Neural cell (in vitro differentiated cells): Measurements from ENCODE around the gene FUS. TPM values are rescaled to one million over a fixed set of nuclear protein-coding genes. Genes with fewer than 3 reads are reported as not detected.

Experiments used
- H2AFZ ChIP-seq: fragments of 200-600, 300-800 bp; sonication (generic), shearing (Covaris generic); 2 replicates; pipeline ENCODE4 v1.6.0; 2014; ENCODE audit warnings: low read depth, mild to moderate bottlenecking, antibody characterized with exemption, low read length, moderate library complexity
- H3F3A ChIP-seq: fragments of 200-600 bp; shearing (Covaris generic); 2 replicates; pipeline ENCODE4 v1.6.1; 2016; ENCODE audit warnings: mild to moderate bottlenecking, moderate library complexity, mixed read lengths, antibody characterized with exemption, low read length; ENCODE audit not compliant: insufficient read depth, poor library complexity, severe bottlenecking
- H3K27ac ChIP-seq: fragments of 200-600, 300-800 bp; sonication (generic), shearing (Covaris generic); 2 replicates; pipeline ENCODE4 v1.5.1; 2014; ENCODE audit warnings: mild to moderate bottlenecking, low read length, moderate library complexity
- H3K27me3 ChIP-seq: fragments of 300-800, 200-600 bp; sonication (generic), shearing (Covaris generic); 2 replicates; pipeline ENCODE4 v1.6.0; 2014; ENCODE audit warnings: mild to moderate bottlenecking, low read depth, low read length, moderate library complexity; ENCODE audit not compliant: insufficient read depth
- H3K36me3 ChIP-seq: fragments of 300-800, 200-600 bp; sonication (generic), shearing (Covaris generic); 2 replicates; pipeline ENCODE4 v1.5.1; 2014; ENCODE audit warnings: mild to moderate bottlenecking, antibody characterized with exemption, low read length, moderate library complexity; ENCODE audit not compliant: insufficient read depth
- H3K4me2 ChIP-seq: fragments of 300-800, 200-600 bp; sonication (generic), shearing (Covaris generic); 2 replicates; pipeline ENCODE4 v1.6.0; 2014; ENCODE audit warnings: mild to moderate bottlenecking, low read length
- H3K4me3 ChIP-seq: fragments of 300-800, 200-600 bp; sonication (generic), shearing (Covaris generic); 2 replicates; pipeline ENCODE4 v1.5.1; 2014; ENCODE audit warnings: mild to moderate bottlenecking, low read length, moderate library complexity
- H3K79me2 ChIP-seq: fragments of 200-600 bp; shearing (Covaris generic); replicated peaks from 2 replicates; pipeline ENCODE4 v1.6.0; 2014; ENCODE audit warnings: mild to moderate bottlenecking, low read length, moderate library complexity; ENCODE audit not compliant: insufficient read depth
- H3K9ac ChIP-seq: fragments of 300-800, 200-600 bp; sonication (generic), shearing (Covaris generic); 2 replicates; pipeline ENCODE4 v1.6.1; 2016; ENCODE audit warnings: mild to moderate bottlenecking, low read length, mixed read lengths
- H3K9me2 ChIP-seq: fragments of 200-600 bp; shearing (Covaris generic); 2 replicates; pipeline ENCODE4 v1.6.1; 2016; ENCODE audit warnings: mild to moderate bottlenecking, low read length, mixed read lengths; ENCODE audit not compliant: insufficient read depth
- H3K9me3 ChIP-seq: fragments of 200-600, 300-800 bp; sonication (generic), shearing (Covaris generic); 2 replicates; pipeline ENCODE4 v1.6.1; 2016; ENCODE audit warnings: mild to moderate bottlenecking, mixed run types, low read length, moderate library complexity, mixed read lengths
- H4K20me1 ChIP-seq: fragments of 200-600 bp; shearing (Covaris generic); 2 replicates; pipeline ENCODE4 v1.6.1; 2016; ENCODE audit warnings: mild to moderate bottlenecking, mixed run types; ENCODE audit not compliant: insufficient read depth
- EP300 ChIP-seq: fragments of 450-650 bp; conservative IDR thresholded peaks from 2 replicates; pipeline ENCODE4 v1.6.1; 2014; ENCODE audit warnings: antibody characterized with exemption, mild to moderate bottlenecking, moderate library complexity; ENCODE audit not compliant: poor library complexity, severe bottlenecking
- EZH2 ChIP-seq: fragments of 200-600, 300-800 bp; shearing (Covaris generic), sonication (generic); IDR thresholded peaks from 2 replicates; pipeline ENCODE4 v1.6.1; 2014; ENCODE audit warnings: antibody characterized with exemption, low read length, borderline replicate concordance, mild to moderate bottlenecking; ENCODE audit not compliant: insufficient read depth, poor library complexity, severe bottlenecking
- MXI1 ChIP-seq: fragments of 450-650 bp; conservative IDR thresholded peaks from 2 replicates; pipeline ENCODE4 v1.6.1; 2014; ENCODE audit warnings: antibody characterized with exemption, mild to moderate bottlenecking; ENCODE audit not compliant: poor library complexity, severe bottlenecking
- POLR2AphosphoS5 ChIP-seq: IDR thresholded peaks from 2 replicates; pipeline ENCODE4 v1.6.1; 2012
- RAD21 ChIP-seq: fragments of 450-650 bp; conservative IDR thresholded peaks from 2 replicates; pipeline ENCODE4 v1.6.1; 2014; ENCODE audit warnings: antibody characterized with exemption, mild to moderate bottlenecking, moderate library complexity
- SMC3 ChIP-seq: fragments of 450-650 bp; conservative IDR thresholded peaks from 2 replicates; pipeline ENCODE4 v1.6.1; 2014; ENCODE audit warnings: antibody characterized with exemption, mild to moderate bottlenecking, moderate library complexity; ENCODE audit not compliant: poor library complexity
- TAF1 ChIP-seq: IDR thresholded peaks from 2 replicates; pipeline ENCODE4 v1.6.1; 2012; ENCODE audit warnings: low read depth
- polyA plus RNA-seq: library from polyadenylated mRNA; depleted of rRNA; stranded (reverse); fragments of >200 nt; gene quantifications from 2 replicates; pipeline ENCODE4 v1.2.3, GENCODE V29; 2014
- TF ChIP-seq, protein P1 (sequence below): IDR thresholded peaks from 2 replicates; pipeline ENCODE4 v1.6.1; 2012; ENCODE audit warnings: borderline replicate concordance
- TF ChIP-seq, protein P2 (sequence below): fragments of 450-650 bp; IDR thresholded peaks from 2 replicates; pipeline ENCODE4 v1.5.1; 2014; ENCODE audit warnings: antibody characterized with exemption, mild to moderate bottlenecking, moderate library complexity; ENCODE audit not compliant: poor library complexity, severe bottlenecking

FUS gene
- polyA plus RNA-seq, 1 donor from 2014 or later = 54.3 TPM

DNA sequence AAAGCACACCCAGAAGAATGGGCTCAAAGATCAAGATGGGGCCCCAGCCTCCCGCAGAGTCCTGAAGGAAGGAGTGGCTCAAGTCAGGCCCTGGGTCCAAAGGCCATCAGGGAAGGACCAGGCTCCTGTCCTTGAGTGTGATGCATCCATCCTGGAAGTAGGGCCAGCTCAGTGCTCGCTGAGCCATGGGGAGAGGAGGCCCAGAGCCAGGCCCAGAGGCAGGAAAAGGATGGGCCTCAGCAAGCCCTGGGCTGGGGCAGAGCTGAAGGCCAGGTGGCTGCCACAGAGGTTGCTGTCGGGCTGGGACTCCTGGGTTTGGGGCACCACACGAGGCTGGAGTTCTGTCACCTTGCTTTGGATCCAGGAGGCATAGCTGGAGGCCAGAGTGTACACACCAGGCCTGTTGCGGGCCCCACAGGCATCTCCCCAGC lies 48.1 kb upstream of the FUS start:
- no peak overlapping the region for H3K4me2 ChIP-seq
- no peak overlapping the region for H3K27ac ChIP-seq
- H3K27me3 ChIP-seq = no peaks in the 10 kb centered on the region
- no peaks in the 10 kb centered on the region for H4K20me1 ChIP-seq
- no peaks in the 10 kb centered on the region for H3K36me3 ChIP-seq
- no peaks in the 10 kb centered on the region for H3K79me2 ChIP-seq
- no peaks in the 10 kb centered on the region for H3F3A ChIP-seq
- H3K9me3 ChIP-seq = no peaks in the 10 kb centered on the region
- no peaks in the 10 kb centered on the region for H3K9me2 ChIP-seq
- no peak overlapping the region for H2AFZ ChIP-seq
- H3K4me3 ChIP-seq = no peak overlapping the region
- no peak for TF ChIP-seq EP300
- TF ChIP-seq MXI1 = no peak
- TF ChIP-seq EZH2 = no peak
- TF ChIP-seq RAD21 = no peak
- TF ChIP-seq, protein P1, sequence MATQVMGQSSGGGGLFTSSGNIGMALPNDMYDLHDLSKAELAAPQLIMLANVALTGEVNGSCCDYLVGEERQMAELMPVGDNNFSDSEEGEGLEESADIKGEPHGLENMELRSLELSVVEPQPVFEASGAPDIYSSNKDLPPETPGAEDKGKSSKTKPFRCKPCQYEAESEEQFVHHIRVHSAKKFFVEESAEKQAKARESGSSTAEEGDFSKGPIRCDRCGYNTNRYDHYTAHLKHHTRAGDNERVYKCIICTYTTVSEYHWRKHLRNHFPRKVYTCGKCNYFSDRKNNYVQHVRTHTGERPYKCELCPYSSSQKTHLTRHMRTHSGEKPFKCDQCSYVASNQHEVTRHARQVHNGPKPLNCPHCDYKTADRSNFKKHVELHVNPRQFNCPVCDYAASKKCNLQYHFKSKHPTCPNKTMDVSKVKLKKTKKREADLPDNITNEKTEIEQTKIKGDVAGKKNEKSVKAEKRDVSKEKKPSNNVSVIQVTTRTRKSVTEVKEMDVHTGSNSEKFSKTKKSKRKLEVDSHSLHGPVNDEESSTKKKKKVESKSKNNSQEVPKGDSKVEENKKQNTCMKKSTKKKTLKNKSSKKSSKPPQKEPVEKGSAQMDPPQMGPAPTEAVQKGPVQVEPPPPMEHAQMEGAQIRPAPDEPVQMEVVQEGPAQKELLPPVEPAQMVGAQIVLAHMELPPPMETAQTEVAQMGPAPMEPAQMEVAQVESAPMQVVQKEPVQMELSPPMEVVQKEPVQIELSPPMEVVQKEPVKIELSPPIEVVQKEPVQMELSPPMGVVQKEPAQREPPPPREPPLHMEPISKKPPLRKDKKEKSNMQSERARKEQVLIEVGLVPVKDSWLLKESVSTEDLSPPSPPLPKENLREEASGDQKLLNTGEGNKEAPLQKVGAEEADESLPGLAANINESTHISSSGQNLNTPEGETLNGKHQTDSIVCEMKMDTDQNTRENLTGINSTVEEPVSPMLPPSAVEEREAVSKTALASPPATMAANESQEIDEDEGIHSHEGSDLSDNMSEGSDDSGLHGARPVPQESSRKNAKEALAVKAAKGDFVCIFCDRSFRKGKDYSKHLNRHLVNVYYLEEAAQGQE = no peak
- TF ChIP-seq POLR2AphosphoS5 = no peak
- TF ChIP-seq TAF1 = no peak
- TF ChIP-seq, protein P2, sequence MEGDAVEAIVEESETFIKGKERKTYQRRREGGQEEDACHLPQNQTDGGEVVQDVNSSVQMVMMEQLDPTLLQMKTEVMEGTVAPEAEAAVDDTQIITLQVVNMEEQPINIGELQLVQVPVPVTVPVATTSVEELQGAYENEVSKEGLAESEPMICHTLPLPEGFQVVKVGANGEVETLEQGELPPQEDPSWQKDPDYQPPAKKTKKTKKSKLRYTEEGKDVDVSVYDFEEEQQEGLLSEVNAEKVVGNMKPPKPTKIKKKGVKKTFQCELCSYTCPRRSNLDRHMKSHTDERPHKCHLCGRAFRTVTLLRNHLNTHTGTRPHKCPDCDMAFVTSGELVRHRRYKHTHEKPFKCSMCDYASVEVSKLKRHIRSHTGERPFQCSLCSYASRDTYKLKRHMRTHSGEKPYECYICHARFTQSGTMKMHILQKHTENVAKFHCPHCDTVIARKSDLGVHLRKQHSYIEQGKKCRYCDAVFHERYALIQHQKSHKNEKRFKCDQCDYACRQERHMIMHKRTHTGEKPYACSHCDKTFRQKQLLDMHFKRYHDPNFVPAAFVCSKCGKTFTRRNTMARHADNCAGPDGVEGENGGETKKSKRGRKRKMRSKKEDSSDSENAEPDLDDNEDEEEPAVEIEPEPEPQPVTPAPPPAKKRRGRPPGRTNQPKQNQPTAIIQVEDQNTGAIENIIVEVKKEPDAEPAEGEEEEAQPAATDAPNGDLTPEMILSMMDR = no peak
- no peak for TF ChIP-seq SMC3
- no peak overlapping the region for H3K9ac ChIP-seq

DNA sequence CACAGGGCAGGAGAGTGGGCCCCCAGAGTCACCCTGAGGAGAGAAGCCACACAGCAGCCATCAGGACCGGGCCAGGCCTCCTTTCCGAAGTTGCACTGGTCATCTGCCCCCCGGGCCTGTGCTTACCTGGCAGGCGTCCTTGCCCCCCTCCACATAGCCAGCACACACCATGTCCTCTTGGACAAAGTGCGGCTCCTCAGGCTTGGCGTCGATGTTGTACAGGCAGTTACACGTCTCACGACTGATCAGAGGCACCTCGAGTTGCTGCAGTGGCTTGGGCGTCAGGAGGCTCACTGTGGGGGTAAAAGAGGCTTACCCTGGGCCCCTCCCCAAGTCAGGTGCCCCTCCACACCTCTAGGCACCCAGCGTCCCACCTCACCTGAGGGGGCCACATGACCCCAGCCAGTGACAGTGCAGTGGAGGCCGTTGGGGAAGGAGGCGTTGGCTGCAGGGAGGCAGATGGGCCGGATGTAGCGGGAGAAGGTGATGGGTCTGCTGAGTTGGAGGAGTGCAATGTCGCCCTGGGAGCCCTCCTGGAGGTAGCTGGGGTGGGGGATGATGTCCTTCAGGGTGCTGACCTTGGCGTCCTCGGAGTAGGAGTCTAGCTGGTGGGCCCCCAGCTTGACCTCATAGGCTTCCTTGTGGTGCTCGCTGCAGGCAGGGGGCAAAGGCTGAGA lies 47.5 kb upstream of the FUS start:
- no peak overlapping the region for H3K27ac ChIP-seq
- no peak overlapping the region for H3K4me3 ChIP-seq
- no peaks in the 10 kb centered on the region for H3K36me3 ChIP-seq
- no peak overlapping the region for H3K9ac ChIP-seq
- no peaks in the 10 kb centered on the region for H3K79me2 ChIP-seq
- no peak overlapping the region for H3K4me2 ChIP-seq
- H3K9me3 ChIP-seq = no peaks in the 10 kb centered on the region
- no peaks in the 10 kb centered on the region for H3F3A ChIP-seq
- H2AFZ ChIP-seq = no peak overlapping the region
- no peaks in the 10 kb centered on the region for H4K20me1 ChIP-seq
- TF ChIP-seq, protein P1 = no peak
- TF ChIP-seq, protein P2 = no peak
- TF ChIP-seq RAD21 = no peak
- no peak for TF ChIP-seq POLR2AphosphoS5
- no peak for TF ChIP-seq EP300
- no peak for TF ChIP-seq SMC3
- no peak for TF ChIP-seq MXI1
- TF ChIP-seq TAF1 = no peak
- H3K27me3 ChIP-seq = no peaks in the 10 kb centered on the region
- H3K9me2 ChIP-seq = no peaks in the 10 kb centered on the region
